SK-N-SH treated with all-trans-retinoic acid at 6 μM for 48 hours (cell line): Measurements from ENCODE around the gene HOXD8.

Experiments
- ATAC-seq: fragments of 200-7000 bp; cut with Tn5 transposase; 3 replicates; pipeline ENCODE4 v1.9.1; 2020; ENCODE audit warnings: mild to moderate bottlenecking, moderate library complexity
- ARNTL ChIP-seq: fragments of 450-650 bp; formaldehyde crosslinking; IDR thresholded peaks from 2 replicates; pipeline ENCODE4 v1.5.0; 2020; ENCODE audit warnings: low read depth, mild to moderate bottlenecking, moderate library complexity, borderline replicate concordance
- BACH2 ChIP-seq: fragments of 250-450 bp; sonication (Bioruptor Pico); IDR thresholded peaks from 2 replicates; pipeline ENCODE4 v1.9.0; 2021; ENCODE audit warnings: mild to moderate bottlenecking, borderline replicate concordance
- CREB5 ChIP-seq: fragments of 250-450 bp; sonication (Bioruptor Pico); IDR thresholded peaks from 2 replicates; pipeline ENCODE4 v1.5.1; 2020; ENCODE audit warnings: low read depth, mild to moderate bottlenecking, moderate library complexity
- CSDC2 ChIP-seq: fragments of 250-450 bp; sonication (Bioruptor Pico); IDR thresholded peaks from 2 replicates; pipeline ENCODE4 v1.5.0; 2020; ENCODE audit warnings: mild to moderate bottlenecking, moderate library complexity
- GLIS3 ChIP-seq: fragments of 250-450 bp; sonication (Bioruptor Pico); IDR thresholded peaks from 2 replicates; pipeline ENCODE4 v1.5.0; 2020; ENCODE audit warnings: mild to moderate bottlenecking, moderate library complexity
- ISL1 ChIP-seq: fragments of 250-450 bp; sonication (Bioruptor Pico); IDR thresholded peaks from 2 replicates; pipeline ENCODE4 v2.1.2; 2022; ENCODE audit warnings: mild to moderate bottlenecking, moderate library complexity
- PATZ1 ChIP-seq: fragments of 250-450 bp; sonication (Bioruptor Pico); IDR thresholded peaks from 2 replicates; pipeline ENCODE4 v1.8.0; 2020; ENCODE audit warnings: mild to moderate bottlenecking, moderate library complexity, borderline replicate concordance
- PPARA ChIP-seq: fragments of 250-450 bp; sonication (Bioruptor Pico); IDR thresholded peaks from 2 replicates; pipeline ENCODE4 v1.5.0; 2020; ENCODE audit warnings: mild to moderate bottlenecking, borderline replicate concordance
- RARB ChIP-seq: fragments of 250-450 bp; sonication (Bioruptor Pico); IDR thresholded peaks from 2 replicates; pipeline ENCODE4 v1.8.0; 2021; ENCODE audit warnings: mild to moderate bottlenecking, moderate library complexity
- SNAI2 ChIP-seq: fragments of 250-450 bp; sonication (Bioruptor Pico); IDR thresholded peaks from 2 replicates; pipeline ENCODE4 v1.5.0; 2020; ENCODE audit warnings: mild to moderate bottlenecking, moderate library complexity
- TCF4 ChIP-seq: fragments of 250-450 bp; sonication (Bioruptor Pico); IDR thresholded peaks from 2 replicates; pipeline ENCODE4 v1.8.0; 2021; ENCODE audit warnings: mild to moderate bottlenecking, moderate library complexity, borderline replicate concordance
- TOX ChIP-seq: fragments of 250-450 bp; sonication (Bioruptor Pico); IDR thresholded peaks from 2 replicates; pipeline ENCODE4 v1.8.0; 2021; ENCODE audit warnings: mild to moderate bottlenecking, moderate library complexity, borderline replicate concordance
- ZC3H10 ChIP-seq: fragments of 250-450 bp; sonication (Bioruptor Pico); IDR thresholded peaks from 2 replicates; pipeline ENCODE4 v1.5.1; 2021; ENCODE audit warnings: mild to moderate bottlenecking, moderate library complexity
- ZFP3 ChIP-seq: fragments of 250-450 bp; sonication (Bioruptor Pico); IDR thresholded peaks from 2 replicates; pipeline ENCODE4 v1.5.0; 2020; ENCODE audit warnings: mild to moderate bottlenecking, moderate library complexity
- ZFP30 ChIP-seq: fragments of 450-650 bp; formaldehyde crosslinking; IDR thresholded peaks from 2 replicates; pipeline ENCODE4 v1.5.0; 2022; ENCODE audit warnings: mild to moderate bottlenecking, moderate library complexity
- ZNF565 ChIP-seq: fragments of 450-650 bp; formaldehyde crosslinking; conservative IDR thresholded peaks from 2 replicates; pipeline ENCODE4 v1.5.0; 2020; ENCODE audit warnings: low read depth, mild to moderate bottlenecking, moderate library complexity
- ZNF70 ChIP-seq: fragments of 450-650 bp; formaldehyde crosslinking; IDR thresholded peaks from 2 replicates; pipeline ENCODE4 v1.5.0; 2020; ENCODE audit warnings: mild to moderate bottlenecking, moderate library complexity
- ZNF8 ChIP-seq: fragments of 450-650 bp; formaldehyde crosslinking; IDR thresholded peaks from 2 replicates; pipeline ENCODE4 v1.5.0; 2020; ENCODE audit warnings: mild to moderate bottlenecking, moderate library complexity
- TF ChIP-seq, protein P1 (sequence below): fragments of 250-450 bp; sonication (Bioruptor Pico); IDR thresholded peaks from 2 replicates; pipeline ENCODE4 v1.8.0; 2021; ENCODE audit warnings: low read depth, mild to moderate bottlenecking, moderate library complexity, borderline replicate concordance
- TF ChIP-seq, protein P2 (sequence below): fragments of 250-450 bp; sonication (Bioruptor Pico); IDR thresholded peaks from 2 replicates; pipeline ENCODE4 v1.5.1; 2021; ENCODE audit warnings: mild to moderate bottlenecking, moderate library complexity

The HOXD8 gene

DNA sequence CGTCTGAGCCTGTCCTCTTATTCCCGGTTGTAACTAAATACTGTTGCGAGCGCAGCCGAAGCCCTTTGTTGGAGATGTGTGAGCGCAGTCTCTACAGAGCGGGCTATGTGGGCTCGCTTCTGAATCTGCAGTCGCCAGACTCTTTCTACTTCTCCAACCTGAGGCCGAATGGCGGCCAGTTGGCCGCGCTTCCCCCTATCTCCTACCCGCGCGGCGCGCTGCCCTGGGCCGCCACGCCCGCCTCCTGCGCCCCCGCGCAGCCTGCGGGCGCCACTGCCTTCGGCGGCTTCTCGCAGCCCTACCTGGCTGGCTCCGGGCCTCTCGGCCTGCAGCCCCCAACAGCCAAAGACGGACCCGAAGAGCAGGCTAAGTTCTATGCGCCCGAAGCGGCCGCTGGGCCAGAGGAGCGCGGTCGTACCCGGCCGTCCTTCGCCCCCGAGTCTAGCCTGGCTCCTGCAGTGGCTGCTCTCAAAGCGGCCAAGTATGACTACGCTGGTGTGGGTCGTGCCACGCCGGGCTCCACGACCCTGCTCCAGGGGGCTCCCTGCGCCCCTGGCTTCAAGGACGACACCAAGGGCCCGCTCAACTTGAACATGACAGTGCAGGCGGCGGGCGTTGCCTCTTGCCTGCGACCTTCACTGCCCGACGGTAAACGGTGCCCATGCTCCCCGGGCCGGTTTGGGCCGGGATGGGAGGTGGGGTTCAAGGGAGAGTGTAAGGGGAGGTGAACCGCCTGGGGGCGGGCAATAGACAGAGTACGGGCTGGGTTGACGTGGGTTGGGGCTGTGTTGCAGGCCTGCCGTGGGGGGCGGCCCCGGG is 29.6 kb upstream of the HOXD8 start, which contains the start of gene HOXD12:
Gene HOXD12 (plus strand): TSS at position 68 of the 819 bp plus-strand sequence. CDS start 7 bp downstream, at position 75.
- no peak for ATAC-seq
- no peak for TF ChIP-seq BACH2 (CRISPR knock-in tag)
- no peak for TF ChIP-seq RARB (CRISPR knock-in tag)
- no peak for TF ChIP-seq ARNTL
- no peak for TF ChIP-seq ZFP3
- TF ChIP-seq, protein P1, sequence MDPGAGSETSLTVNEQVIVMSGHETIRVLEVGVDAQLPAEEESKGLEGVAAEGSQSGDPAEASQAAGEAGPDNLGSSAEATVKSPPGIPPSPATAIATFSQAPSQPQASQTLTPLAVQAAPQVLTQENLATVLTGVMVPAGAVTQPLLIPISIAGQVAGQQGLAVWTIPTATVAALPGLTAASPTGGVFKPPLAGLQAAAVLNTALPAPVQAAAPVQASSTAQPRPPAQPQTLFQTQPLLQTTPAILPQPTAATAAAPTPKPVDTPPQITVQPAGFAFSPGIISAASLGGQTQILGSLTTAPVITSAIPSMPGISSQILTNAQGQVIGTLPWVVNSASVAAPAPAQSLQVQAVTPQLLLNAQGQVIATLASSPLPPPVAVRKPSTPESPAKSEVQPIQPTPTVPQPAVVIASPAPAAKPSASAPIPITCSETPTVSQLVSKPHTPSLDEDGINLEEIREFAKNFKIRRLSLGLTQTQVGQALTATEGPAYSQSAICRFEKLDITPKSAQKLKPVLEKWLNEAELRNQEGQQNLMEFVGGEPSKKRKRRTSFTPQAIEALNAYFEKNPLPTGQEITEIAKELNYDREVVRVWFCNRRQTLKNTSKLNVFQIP (CRISPR knock-in tag), result no peak
- TF ChIP-seq TOX (CRISPR knock-in tag), result no peak
- TF ChIP-seq PATZ1 (CRISPR knock-in tag), result no peak
- TF ChIP-seq SNAI2 (CRISPR knock-in tag), result no peak
- no peak for TF ChIP-seq ISL1 (CRISPR knock-in tag)
- TF ChIP-seq ZNF565, result no peak
- TF ChIP-seq ZFP30 (CRISPR knock-in tag), result no peak
- TF ChIP-seq PPARA (CRISPR knock-in tag), result no peak
- TF ChIP-seq, protein P2, sequence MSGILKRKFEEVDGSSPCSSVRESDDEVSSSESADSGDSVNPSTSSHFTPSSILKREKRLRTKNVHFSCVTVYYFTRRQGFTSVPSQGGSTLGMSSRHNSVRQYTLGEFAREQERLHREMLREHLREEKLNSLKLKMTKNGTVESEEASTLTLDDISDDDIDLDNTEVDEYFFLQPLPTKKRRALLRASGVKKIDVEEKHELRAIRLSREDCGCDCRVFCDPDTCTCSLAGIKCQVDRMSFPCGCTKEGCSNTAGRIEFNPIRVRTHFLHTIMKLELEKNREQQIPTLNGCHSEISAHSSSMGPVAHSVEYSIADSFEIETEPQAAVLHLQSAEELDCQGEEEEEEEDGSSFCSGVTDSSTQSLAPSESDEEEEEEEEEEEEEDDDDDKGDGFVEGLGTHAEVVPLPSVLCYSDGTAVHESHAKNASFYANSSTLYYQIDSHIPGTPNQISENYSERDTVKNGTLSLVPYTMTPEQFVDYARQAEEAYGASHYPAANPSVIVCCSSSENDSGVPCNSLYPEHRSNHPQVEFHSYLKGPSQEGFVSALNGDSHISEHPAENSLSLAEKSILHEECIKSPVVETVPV (CRISPR knock-in tag), result no peak
- TF ChIP-seq ZC3H10 (CRISPR knock-in tag), result no peak
- no peak for TF ChIP-seq ZNF70 (CRISPR knock-in tag)

GRCh38 chr2:176100547-176101140 is 28.9 kb upstream of the HOXD8 start:
- TF ChIP-seq PPARA (CRISPR knock-in tag), result no peak
- TF ChIP-seq PATZ1 (CRISPR knock-in tag), result no peak
- TF ChIP-seq, protein P1 (CRISPR knock-in tag), result no peak
- TF ChIP-seq ZNF8, result no peak
- no peak for TF ChIP-seq TCF4
- TF ChIP-seq GLIS3 (CRISPR knock-in tag), result no peak
- no peak for TF ChIP-seq ZFP30 (CRISPR knock-in tag)
- no peak for TF ChIP-seq CREB5
- no peak for TF ChIP-seq ZFP3
- no peak for TF ChIP-seq ZNF70 (CRISPR knock-in tag)
- TF ChIP-seq SNAI2 (CRISPR knock-in tag), result no peak
- no peak for TF ChIP-seq ZNF565
- no peak for TF ChIP-seq TOX (CRISPR knock-in tag)
- TF ChIP-seq ZC3H10 (CRISPR knock-in tag), result no peak
- TF ChIP-seq ARNTL, result no peak
- no peak for TF ChIP-seq ISL1 (CRISPR knock-in tag)
- TF ChIP-seq RARB (CRISPR knock-in tag), result no peak
- no peak for TF ChIP-seq CSDC2 (CRISPR knock-in tag)
- no peak for ATAC-seq
